ENCODE measurements around the gene ENTPD2.

ENTPD2 gene

GRCh38 chr9:137046088-137046787, 7.6 kb downstream of the ENTPD2 start, which contains the start of gene NPDC1:
TSS of gene NPDC1 (minus strand) at chr9:137046177. CDS start at chr9:137045989, 188 bp downstream.
- H3K4me3 Mint-ChIP-seq, result peak within 1 kb of the TSS; percentile 78
- H3K9me3 Mint-ChIP-seq, result no peaks in the 10 kb centered on the region
- peaks cover 37% of the 10 kb centered on the region for H3K27me3 Mint-ChIP-seq (ENCODE audit: low read depth)
- H3K27ac Mint-ChIP-seq, result no peak within 1 kb of the TSS
- no peaks in the 10 kb centered on the region for H3K36me3 Mint-ChIP-seq (ENCODE audit: low read depth)
- H3K4me1 Mint-ChIP-seq (ENCODE audit: low read depth), result peaks cover 3% of the 10 kb centered on the region

GRCh38 chr9:137045294-137046087, 8.4 kb downstream of the ENTPD2 start:
- Mint-ChIP-seq H3K4me3 (peak overlapping the region; percentile 78), H3K9me3 (no peaks in the 10 kb centered on the region), H3K4me1 (ENCODE audit: low read depth) (peaks cover 3% of the 10 kb centered on the region), H3K36me3 (ENCODE audit: low read depth) (no peaks in the 10 kb centered on the region), H3K27me3 (ENCODE audit: low read depth) (peaks cover 34% of the 10 kb centered on the region), H3K27ac (no peak overlapping the region)

- Mint-ChIP-seq H3K27me3 (ENCODE audit: low read depth) (peaks cover 27% of the 10 kb centered on the region), H3K4me1 (ENCODE audit: low read depth) (peaks cover 3% of the 10 kb centered on the region), H3K9me3 (no peaks in the 10 kb centered on the region), H3K4me3 (peak overlapping the region; percentile 78), H3K27ac (no peak overlapping the region), H3K36me3 (ENCODE audit: low read depth) (no peaks in the 10 kb centered on the region)
Measured at GRCh38 chr9:137044502-137045177, 9.2 kb downstream of the ENTPD2 start.

GRCh38 chr9:137044037-137044436, 9.8 kb downstream of the ENTPD2 start:
- Mint-ChIP-seq H3K27me3 (ENCODE audit: low read depth) (peaks cover 24% of the 10 kb centered on the region), H3K4me3 (peak overlapping the region; percentile 78)

GRCh38 chr9:137042751-137043727, 10.8 kb downstream of the ENTPD2 start:
- H3K36me3 Mint-ChIP-seq (ENCODE audit: low read depth), result no peaks in the 10 kb centered on the region
- peaks cover 3% of the 10 kb centered on the region for H3K4me1 Mint-ChIP-seq (ENCODE audit: low read depth)
- H3K9me3 Mint-ChIP-seq, result no peaks in the 10 kb centered on the region
- peaks cover 22% of the 10 kb centered on the region for H3K27me3 Mint-ChIP-seq (ENCODE audit: low read depth)
- no peak overlapping the region for H3K4me3 Mint-ChIP-seq
- no peak overlapping the region for H3K27ac Mint-ChIP-seq

More at GRCh38 chr9:137044037-137044436, 9.8 kb downstream of the ENTPD2 start:
- Mint-ChIP-seq H3K36me3 (ENCODE audit: low read depth) (no peaks in the 10 kb centered on the region), H3K4me1 (ENCODE audit: low read depth) (peaks cover 3% of the 10 kb centered on the region), H3K27ac (no peak overlapping the region), H3K9me3 (no peaks in the 10 kb centered on the region)

- H3K36me3 Mint-ChIP-seq (ENCODE audit: low read depth), result no peaks in the 10 kb centered on the region
- no peaks in the 10 kb centered on the region for H3K9me3 Mint-ChIP-seq
- H3K4me1 Mint-ChIP-seq (ENCODE audit: low read depth), result peaks cover 3% of the 10 kb centered on the region
- peaks cover 8% of the 10 kb centered on the region for H3K27me3 Mint-ChIP-seq (ENCODE audit: low read depth)
- no peak overlapping the region for H3K4me3 Mint-ChIP-seq
- no peak overlapping the region for H3K27ac Mint-ChIP-seq
Measured at GRCh38 chr9:137041124-137041523, 12.7 kb downstream of the ENTPD2 start.

GRCh38 chr9:137040568-137040967, 13.3 kb downstream of the ENTPD2 start:
- H3K4me1 Mint-ChIP-seq (ENCODE audit: low read depth), result peaks cover 3% of the 10 kb centered on the region
- peaks cover 8% of the 10 kb centered on the region for H3K27me3 Mint-ChIP-seq (ENCODE audit: low read depth)

GRCh38 chr9:137039611-137040366, 14.1 kb downstream of the ENTPD2 start:
- Mint-ChIP-seq H3K4me3 (no peak overlapping the region), H3K9me3 (no peaks in the 10 kb centered on the region), H3K36me3 (ENCODE audit: low read depth) (no peaks in the 10 kb centered on the region), H3K4me1 (ENCODE audit: low read depth) (peaks cover 5% of the 10 kb centered on the region), H3K27ac (no peak overlapping the region), H3K27me3 (ENCODE audit: low read depth) (peaks cover 4% of the 10 kb centered on the region)

More at GRCh38 chr9:137040568-137040967, 13.3 kb downstream of the ENTPD2 start:
- Mint-ChIP-seq H3K4me3 (no peak overlapping the region), H3K9me3 (no peaks in the 10 kb centered on the region), H3K27ac (no peak overlapping the region), H3K36me3 (ENCODE audit: low read depth) (no peaks in the 10 kb centered on the region)

- Mint-ChIP-seq H3K27me3 (ENCODE audit: low read depth) (no peaks in the 10 kb centered on the region), H3K27ac (no peak overlapping the region), H3K36me3 (ENCODE audit: low read depth) (no peaks in the 10 kb centered on the region), H3K4me1 (ENCODE audit: low read depth) (peaks cover 9% of the 10 kb centered on the region), H3K9me3 (no peaks in the 10 kb centered on the region), H3K4me3 (no peak overlapping the region)
Measured at GRCh38 chr9:137038916-137039315, 14.9 kb downstream of the ENTPD2 start.

- Mint-ChIP-seq H3K9me3 (no peaks in the 10 kb centered on the region), H3K4me3 (no peak overlapping the region), H3K36me3 (ENCODE audit: low read depth) (no peaks in the 10 kb centered on the region), H3K27me3 (ENCODE audit: low read depth) (no peaks in the 10 kb centered on the region), H3K4me1 (ENCODE audit: low read depth) (peaks cover 17% of the 10 kb centered on the region), H3K27ac (no peak overlapping the region)
Measured at GRCh38 chr9:137037483-137037882, 16.4 kb downstream of the ENTPD2 start.

- H3K27me3 Mint-ChIP-seq (ENCODE audit: low read depth), result no peaks in the 10 kb centered on the region
- H3K4me3 Mint-ChIP-seq, result no peak overlapping the region
- no peak overlapping the region for H3K27ac Mint-ChIP-seq
- H3K4me1 Mint-ChIP-seq (ENCODE audit: low read depth), result peaks cover 20% of the 10 kb centered on the region
- no peaks in the 10 kb centered on the region for H3K36me3 Mint-ChIP-seq (ENCODE audit: low read depth)
- no peaks in the 10 kb centered on the region for H3K9me3 Mint-ChIP-seq
Measured at GRCh38 chr9:137037035-137037434, 16.8 kb downstream of the ENTPD2 start.

GRCh38 chr9:137035937-137036336, 17.9 kb downstream of the ENTPD2 start:
- no peaks in the 10 kb centered on the region for H3K9me3 Mint-ChIP-seq
- no peaks in the 10 kb centered on the region for H3K36me3 Mint-ChIP-seq (ENCODE audit: low read depth)

GRCh38 chr9:137035507-137035834, 18.4 kb downstream of the ENTPD2 start:
- H3K4me1 Mint-ChIP-seq (ENCODE audit: low read depth), result peaks cover 27% of the 10 kb centered on the region
- H3K9me3 Mint-ChIP-seq, result no peaks in the 10 kb centered on the region
- H3K27me3 Mint-ChIP-seq (ENCODE audit: low read depth), result no peaks in the 10 kb centered on the region
- H3K27ac Mint-ChIP-seq, result peak overlapping the region; percentile 80
- no peak overlapping the region for H3K4me3 Mint-ChIP-seq
- no peaks in the 10 kb centered on the region for H3K36me3 Mint-ChIP-seq (ENCODE audit: low read depth)

More at GRCh38 chr9:137035937-137036336, 17.9 kb downstream of the ENTPD2 start:
- H3K4me3 Mint-ChIP-seq, result no peak overlapping the region
- no peak overlapping the region for H3K27ac Mint-ChIP-seq
- H3K4me1 Mint-ChIP-seq (ENCODE audit: low read depth), result peaks cover 23% of the 10 kb centered on the region
- no peaks in the 10 kb centered on the region for H3K27me3 Mint-ChIP-seq (ENCODE audit: low read depth)
